ENCODE results near the gene SSTR5.
"Not testable (repeated sequence)": the region's sequence is repeated elsewhere in the genome, so short reads cannot be mapped to it uniquely, and the experiment has no call there.

The SSTR5 gene

GRCh38 chr16:1073566-1074378, 1.2 kb downstream of the SSTR5 start:
- no peak for DNase-seq (ENCODE audit: low read depth in 2 of 2, low spot score in 1 of 2)

GRCh38 chr16:1074379-1074649, 1.8 kb downstream of the SSTR5 start:
- no peak for DNase-seq (ENCODE audit: low read depth in 2 of 2, low spot score in 1 of 2)

DNA sequence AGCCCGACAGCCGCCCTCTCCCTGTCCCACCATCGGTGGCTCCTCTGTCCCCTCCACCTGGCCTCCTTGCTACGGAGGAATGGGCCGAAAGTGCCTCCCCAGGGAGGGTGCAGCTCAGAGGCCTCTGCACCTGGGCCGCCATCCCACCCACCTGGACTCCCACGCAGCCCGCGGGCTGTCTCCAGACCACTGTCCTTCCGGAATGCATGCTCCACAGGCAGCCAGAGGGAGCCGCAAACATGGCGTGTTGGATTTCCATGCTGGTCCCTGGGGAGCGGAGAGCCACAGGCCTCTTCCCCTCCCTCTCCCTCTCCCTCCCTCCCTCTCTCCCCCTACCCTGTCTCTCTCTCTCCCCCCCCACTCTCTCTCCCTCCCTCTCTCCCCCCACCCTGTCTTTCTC, 3.0 kb downstream of the SSTR5 start:
- no peak for DNase-seq (ENCODE audit: low read depth in 2 of 2, low spot score in 1 of 2)

DNA sequence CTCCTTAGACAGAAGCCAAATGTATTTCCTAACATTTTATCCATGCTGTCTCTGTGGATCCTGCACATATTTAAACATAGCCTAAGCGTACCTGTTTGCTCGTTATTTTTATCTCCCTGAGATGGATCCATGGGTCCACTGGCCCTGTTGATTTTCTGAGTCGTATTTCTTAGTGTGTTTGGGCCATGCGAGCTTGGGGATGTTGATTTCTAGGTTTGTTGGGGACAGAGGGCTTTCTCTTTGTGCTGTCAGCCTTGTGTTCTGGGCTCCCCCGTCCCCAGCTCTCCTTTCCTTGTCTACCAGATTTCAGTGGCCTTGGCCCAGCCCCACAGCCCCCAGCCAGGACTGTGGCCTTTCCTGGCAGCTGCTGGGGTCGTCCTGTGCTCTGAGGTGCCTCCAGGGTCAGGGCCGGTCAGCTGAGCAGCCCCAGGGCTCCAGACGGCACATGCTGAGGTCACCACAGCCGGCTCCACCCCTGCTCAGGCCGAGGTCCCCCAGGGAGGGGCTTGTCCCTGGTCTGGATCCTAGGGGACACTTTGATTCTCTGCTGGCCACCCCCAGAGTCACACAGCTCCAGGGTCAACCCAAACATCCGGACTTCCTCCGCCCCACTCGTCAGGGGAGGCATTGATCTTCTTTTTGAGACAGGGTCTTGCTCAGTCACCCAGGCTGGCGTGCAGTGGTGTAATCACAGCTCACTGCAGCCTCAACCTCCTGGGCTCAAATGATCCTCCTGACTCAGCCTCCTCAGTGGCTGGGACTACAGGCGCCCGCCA, 4.4 kb downstream of the SSTR5 start:
- DNase-seq (ENCODE audit: low read depth in 2 of 2, low spot score in 1 of 2): no peak

GRCh38 chr16:1077877-1078578, 5.5 kb downstream of the SSTR5 start:
- no peak for DNase-seq (ENCODE audit: low read depth in 2 of 2, low spot score in 1 of 2)

DNA sequence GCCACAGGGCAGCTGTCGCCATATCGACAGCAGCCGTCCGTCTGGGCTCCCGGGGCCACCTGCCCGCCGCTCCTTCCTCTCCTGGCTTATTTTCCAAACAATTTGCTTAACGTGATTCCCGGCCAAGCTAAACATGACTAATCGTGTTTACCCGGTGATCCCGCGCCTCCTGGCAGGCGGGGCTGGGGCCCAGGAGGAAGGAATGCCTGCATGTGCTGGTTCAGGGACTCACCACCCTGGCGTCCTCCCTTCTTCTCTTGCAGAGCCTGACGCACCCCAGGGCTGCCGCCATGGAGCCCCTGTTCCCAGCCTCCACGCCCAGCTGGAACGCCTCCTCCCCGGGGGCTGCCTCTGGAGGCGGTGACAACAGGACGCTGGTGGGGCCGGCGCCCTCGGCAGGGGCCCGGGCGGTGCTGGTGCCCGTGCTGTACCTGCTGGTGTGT, 6.1 kb downstream of the SSTR5 start:
- DNase-seq (ENCODE audit: low read depth in 2 of 2, low spot score in 1 of 2): no peak

DNA sequence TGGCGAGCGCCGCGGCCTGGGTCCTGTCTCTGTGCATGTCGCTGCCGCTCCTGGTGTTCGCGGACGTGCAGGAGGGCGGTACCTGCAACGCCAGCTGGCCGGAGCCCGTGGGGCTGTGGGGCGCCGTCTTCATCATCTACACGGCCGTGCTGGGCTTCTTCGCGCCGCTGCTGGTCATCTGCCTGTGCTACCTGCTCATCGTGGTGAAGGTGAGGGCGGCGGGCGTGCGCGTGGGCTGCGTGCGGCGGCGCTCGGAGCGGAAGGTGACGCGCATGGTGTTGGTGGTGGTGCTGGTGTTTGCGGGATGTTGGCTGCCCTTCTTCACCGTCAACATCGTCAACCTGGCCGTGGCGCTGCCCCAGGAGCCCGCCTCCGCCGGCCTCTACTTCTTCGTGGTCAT, 6.8 kb downstream of the SSTR5 start:
- no peak for DNase-seq (ENCODE audit: low read depth in 2 of 2, low spot score in 1 of 2)

- DNase-seq (ENCODE audit: low read depth in 2 of 2, low spot score in 1 of 2): no peak
These were observed 7.4 kb downstream of the SSTR5 start for GRCh38 chr16:1079786-1080525.

GRCh38 chr16:1080801-1081733, 8.5 kb downstream of the SSTR5 start:
- no peak for DNase-seq (ENCODE audit: low read depth in 2 of 2, low spot score in 1 of 2)

DNA sequence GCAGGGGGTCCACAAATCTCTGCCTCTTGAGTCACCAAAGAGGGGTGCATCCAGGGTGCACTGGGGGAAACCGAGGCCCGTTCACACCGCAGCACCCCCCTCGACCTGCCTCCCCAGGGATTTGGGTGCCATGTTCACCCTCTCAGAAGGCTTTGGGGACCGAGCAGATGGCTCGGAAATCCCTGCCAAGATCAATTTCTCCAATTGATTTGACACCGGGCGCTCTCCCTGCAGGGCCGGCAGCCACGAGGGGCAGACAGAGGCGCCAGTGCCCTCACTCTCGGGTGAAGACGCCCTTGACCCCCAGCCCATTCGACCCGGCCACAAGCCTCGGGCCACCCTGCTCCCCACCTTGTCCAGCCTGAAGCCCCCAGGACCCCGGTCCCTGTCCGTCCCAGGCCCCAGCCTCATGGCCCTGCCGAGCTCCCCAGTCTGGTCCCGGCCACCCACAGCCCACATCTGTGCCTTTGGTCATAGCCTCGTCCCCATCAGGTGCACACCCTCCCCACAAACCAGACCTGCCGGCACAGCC, 9.3 kb downstream of the SSTR5 start:
- no peak for DNase-seq (ENCODE audit: low read depth in 2 of 2, low spot score in 1 of 2)

DNA sequence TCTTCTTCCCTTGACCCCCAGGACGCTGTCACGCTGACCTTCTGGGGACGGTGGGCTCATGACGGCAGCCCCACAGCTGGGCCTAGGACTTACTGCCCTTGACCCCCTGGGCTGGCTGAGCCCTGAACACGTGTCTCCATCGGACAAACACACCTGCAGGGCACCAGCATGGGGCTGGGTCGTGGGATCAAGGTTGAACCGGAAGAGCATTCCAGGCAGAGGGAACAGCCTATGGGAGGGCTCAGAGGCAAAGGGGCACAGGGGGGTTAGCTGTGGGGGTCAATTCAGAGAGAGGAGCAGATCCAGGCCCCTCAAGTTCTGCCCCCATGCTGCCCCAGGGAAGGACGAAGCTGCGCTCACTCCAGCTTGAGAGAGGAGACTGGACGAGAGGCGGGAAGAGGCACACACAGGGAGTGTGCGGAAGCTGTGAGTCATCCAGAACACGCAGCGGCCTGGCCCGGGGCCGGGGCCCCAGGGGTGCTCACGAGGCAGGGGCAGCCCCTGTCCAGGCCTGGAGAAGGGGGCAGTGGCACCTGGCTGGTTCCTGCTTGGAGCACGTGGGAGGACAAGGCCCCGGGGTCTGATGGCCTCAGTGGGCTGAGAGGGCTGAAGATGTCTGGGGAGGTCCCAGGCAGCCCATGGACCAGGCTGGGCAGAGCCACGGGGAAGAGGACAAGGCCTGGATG, 9.9 kb downstream of the SSTR5 start:
- DNase-seq (ENCODE audit: low read depth in 2 of 2, low spot score in 1 of 2): no peak

DNA sequence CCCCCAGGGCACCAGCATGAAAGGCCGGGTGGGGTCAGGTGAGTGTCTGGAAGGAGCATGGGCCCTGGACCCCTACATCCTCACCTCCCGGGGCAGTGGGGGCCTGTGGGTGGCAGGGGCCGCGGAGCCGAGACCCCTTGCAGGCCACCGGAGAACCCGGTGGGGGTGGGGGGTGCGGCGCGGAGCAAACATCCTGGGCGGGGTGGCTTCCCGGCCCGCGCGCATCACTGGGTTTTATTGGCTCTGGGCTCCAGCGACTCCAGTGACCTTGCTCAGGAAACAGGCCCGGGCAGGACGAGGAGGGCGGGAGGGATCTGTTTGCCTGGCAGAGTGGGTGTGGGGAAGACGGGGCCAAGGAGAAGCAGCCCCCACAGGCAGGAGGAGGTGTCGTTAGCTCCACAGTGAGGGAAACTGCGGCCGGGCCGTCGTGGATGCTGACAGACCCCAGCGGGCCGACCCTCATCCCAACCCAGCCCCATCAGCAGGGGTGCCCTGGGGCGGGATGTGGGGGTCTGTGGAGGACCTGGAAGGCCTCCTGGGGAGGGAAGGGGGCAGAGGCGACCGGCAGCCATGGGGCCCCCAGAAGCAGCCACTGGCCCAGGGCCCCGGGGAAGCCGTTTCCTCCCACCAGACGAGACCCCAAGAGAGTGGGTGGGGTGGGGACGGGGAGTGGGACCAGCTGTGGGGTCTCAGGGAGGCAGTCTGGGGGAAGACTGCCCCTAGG, 10.6 kb downstream of the SSTR5 start:
- DNase-seq (ENCODE audit: low read depth in 2 of 2, low spot score in 1 of 2): no peak

DNA sequence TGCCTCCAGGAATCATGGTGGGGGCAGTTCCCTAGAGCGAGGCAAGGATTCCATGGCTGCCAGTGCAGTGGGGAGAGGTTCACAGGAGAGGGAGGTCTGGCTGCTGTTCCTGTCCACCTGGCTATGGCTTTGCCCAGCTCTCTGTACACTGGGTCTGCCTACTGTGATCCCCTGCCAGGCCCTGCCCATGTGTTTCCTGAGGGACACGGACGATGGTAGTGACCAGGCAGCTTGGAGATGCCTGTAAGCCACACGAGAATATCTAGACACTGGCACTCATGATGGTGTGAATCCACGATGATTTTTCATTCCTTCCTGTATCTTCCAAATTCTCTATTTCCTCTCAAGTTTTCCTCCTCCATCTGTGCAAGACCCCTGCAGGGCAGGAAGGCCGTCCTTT, 12.4 kb downstream of the SSTR5 start:
- DNase-seq (ENCODE audit: low read depth in 2 of 2, low spot score in 1 of 2): no peak

DNA sequence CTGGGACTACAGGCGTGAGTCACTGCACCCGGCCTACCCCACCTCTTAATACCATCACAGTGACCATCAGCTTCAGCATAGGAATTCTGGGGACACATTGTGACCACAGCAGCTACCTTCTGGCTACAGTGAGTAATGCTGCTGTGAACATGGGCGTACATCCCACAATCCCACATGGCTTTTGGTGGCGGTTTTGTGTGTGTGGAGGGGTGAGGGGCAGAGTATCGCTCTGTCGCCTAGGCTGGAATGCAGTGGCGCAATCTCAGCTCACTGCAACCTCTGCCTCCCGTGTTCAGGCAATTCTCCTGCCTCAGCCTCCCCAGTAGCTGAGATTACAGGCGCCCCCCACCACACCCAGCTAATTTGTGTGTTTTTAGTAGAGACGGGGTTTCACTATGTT, 13.9 kb downstream of the SSTR5 start:
- DNase-seq (ENCODE audit: low read depth in 2 of 2, low spot score in 1 of 2): not testable (repeated sequence)

- DNase-seq (ENCODE audit: low read depth in 2 of 2, low spot score in 1 of 2): no peak
These were observed 16.0 kb downstream of the SSTR5 start for GRCh38 chr16:1088295-1089170.

DNA sequence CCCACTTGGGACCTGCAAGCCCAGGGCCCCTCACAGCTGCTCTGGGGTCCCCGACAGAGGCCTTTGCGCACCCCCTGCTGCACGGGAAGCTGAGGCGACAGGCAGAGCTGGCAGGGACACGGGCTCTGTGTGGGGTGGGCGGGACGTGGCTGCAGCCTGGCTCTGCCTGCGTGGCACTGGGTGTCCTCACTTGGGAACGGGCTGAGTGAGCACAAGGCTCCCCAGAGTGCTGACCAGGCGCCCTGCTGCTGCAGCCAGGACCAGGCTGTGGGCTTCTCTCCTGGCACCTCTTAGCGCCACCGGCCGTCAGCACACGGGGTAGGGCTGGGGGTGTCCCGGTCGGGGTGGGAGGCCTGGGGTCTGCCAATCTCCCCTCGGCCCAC, 16.9 kb downstream of the SSTR5 start:
- DNase-seq (ENCODE audit: low read depth in 2 of 2, low spot score in 1 of 2): no peak

DNA sequence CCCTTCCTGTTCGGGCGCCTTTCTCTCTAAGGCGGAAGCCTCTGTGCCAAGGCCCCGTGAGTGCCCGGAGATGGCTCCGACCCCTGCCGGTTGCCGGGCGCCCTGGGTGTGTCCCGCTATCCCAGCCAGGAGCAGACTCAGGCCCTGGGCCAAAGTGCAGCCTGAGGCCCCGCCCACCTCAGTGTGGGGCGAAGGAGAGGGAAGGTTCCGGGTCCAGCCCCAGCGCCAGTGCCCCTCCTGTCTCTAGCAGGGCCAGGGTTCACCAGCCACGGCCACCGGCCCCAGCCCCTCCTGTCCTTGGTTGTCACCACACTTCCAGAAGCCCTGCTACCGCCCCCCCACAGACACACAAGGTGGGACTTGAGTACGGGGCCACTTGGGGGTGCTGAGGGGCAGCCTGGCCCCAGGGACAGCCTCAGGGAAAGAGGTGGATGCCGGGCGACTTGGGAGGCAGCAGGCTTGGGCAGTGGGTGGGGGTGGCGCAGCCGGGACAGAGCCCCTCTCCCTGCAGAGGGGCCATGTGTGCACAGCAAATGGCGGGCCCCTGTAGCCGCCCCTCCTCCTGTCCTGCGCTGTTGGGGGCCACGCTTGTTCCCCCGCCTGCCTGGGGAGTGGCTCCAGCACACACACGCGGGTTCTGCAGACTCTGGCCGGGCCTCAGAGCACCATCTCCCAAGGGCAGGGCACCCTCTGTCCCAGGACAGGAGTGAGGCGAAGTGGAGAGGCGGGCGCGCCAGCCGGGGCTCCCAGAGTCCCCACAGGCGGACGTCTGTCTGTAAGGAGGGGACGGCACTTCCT, 17.5 kb downstream of the SSTR5 start:
- DNase-seq (ENCODE audit: low read depth in 2 of 2, low spot score in 1 of 2): no peak
